GM21515 (cell line): ENCODE data around the gene SNX11.
"Not testable (repeated sequence)": the region's sequence is repeated elsewhere in the genome, so short reads cannot be mapped to it uniquely, and the experiment has no call there.

Source experiments
- ATAC-seq: cut with Tn5 transposase; IDR thresholded peaks from one replicate; pipeline ENCODE4 v1.9.1; 2021; ENCODE audit not compliant: unreplicated experiment

Gene SNX11

DNA sequence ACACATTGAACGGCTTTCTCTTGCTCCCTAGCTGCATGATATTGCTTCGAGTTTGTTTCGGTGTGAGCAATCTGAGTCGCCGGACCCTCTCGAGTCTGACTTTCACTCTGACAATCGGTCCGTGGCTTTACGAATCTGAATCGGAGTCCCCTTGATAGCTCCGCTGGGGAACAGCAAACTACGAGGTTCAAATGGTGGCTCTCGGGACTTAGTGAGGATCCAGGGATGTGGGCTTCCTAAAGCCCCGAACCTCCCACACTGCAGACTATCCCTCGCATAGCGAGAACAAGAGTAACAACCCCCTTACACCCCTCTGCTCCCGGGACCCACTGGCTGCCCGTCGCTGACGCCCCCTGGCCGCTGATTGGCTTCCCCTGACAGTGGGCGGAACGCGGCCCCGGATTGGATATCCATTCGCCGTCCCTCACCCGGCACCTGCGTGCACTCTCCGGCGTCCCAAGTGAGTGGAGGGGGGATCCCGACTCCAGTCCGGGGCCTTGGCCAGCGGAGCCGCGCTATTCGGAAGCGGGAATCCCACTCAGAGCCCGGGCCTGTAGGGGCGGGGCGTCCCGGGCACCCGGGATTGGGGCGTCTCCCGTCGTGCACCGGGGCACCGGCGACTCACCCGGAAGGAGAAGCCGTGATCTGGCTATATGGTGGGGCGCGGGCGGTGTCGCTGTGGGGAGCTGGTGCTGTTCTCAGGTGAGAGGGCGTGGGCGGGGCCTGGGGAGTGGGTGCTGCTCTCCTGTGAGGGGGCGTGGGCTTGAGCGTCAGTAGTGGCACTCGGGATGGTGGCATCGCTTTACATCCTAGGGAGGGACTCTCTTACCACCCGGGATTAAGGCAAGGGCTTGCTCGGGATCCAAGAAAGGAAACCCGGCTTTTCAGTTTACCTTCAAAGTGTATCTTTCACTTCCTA lies at the start of gene SNX11:
TSS of gene SNX11 (plus strand) at position 630 of the 919 bp plus-strand sequence. CDS start 4,278 bp downstream, outside the sequence.
- ATAC-seq, result peak; percentile 74

DNA sequence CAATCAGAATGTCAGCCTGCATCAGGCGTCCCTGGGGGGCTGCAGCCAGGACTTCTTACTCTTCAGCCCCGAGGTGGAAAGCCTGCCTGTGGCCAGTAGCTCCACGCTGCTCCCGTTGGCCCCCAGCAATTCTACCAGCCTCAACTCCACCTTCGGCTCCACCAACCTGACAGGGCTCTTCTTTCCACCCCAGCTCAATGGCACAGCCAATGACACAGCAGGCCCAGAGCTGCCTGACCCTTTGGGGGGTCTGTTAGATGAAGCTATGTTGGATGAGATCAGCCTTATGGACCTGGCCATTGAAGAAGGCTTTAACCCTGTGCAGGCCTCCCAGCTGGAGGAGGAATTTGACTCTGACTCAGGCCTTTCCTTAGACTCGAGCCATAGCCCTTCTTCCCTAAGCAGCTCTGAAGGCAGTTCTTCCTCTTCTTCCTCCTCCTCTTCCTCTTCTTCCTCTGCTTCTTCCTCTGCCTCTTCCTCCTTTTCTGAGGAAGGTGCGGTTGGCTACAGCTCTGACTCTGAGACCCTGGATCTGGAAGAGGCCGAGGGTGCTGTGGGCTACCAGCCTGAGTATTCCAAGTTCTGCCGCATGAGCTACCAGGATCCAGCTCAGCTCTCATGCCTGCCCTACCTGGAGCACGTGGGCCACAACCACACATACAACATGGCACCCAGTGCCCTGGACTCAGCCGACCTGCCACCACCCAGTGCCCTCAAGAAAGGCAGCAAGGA lies 49.0 kb upstream of the SNX11 start:
- ATAC-seq, result no peak

DNA sequence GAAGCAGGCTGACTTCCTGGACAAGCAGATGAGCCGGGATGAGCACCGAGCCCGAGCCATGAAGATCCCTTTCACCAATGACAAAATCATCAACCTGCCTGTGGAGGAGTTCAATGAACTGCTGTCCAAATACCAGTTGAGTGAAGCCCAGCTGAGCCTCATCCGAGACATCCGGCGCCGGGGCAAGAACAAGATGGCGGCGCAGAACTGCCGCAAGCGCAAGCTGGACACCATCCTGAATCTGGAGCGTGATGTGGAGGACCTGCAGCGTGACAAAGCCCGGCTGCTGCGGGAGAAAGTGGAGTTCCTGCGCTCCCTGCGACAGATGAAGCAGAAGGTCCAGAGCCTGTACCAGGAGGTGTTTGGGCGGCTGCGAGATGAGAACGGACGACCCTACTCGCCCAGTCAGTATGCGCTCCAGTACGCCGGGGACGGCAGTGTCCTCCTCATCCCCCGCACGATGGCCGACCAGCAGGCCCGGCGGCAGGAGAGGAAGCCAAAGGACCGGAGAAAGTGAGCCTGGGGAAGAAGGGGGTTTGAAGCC lies 48.4 kb upstream of the SNX11 start:
- no peak for ATAC-seq

DNA sequence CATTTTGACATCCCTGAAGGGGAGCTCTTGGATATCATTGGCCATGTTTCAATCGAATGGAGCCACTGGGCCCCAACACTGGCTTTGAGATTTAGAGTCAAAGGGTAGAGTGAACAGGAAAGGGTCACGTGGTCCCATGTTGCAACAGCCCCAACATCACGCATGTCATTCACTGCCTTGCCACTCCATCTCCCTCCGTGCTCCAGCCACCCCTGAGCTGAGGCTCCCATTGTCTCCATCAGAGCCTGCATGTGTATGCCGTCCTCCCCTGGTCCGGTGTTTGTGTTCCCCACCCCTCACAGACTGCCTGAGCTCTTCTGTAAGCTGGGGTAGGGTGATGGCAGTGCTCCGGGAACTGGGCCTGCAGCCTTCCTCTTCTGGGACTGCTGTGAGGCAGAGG lies 47.3 kb upstream of the SNX11 start:
- ATAC-seq, result no peak

- no peak for ATAC-seq
Measured at GRCh38 chr17:48062273-48062672, 45.3 kb upstream of the SNX11 start.

DNA sequence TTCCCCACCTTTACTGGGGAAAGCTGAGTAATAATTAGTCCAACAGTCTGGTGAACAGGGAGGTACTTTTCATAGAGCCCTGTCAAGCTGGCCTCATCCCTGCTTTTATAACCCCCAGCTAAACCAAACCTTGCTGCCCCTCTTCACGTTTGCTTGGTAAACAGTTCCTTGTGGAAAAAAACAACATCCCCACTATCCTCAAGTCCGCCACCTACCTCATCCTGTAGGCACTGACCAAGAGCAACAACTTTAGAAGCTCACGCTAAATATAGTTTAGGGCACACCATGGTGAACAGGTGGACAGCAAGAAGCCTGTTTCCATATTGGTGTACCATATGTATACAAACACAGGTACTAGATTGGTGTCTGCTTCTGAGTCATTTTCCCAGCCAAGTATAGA lies 42.9 kb upstream of the SNX11 start:
- no peak for ATAC-seq

DNA sequence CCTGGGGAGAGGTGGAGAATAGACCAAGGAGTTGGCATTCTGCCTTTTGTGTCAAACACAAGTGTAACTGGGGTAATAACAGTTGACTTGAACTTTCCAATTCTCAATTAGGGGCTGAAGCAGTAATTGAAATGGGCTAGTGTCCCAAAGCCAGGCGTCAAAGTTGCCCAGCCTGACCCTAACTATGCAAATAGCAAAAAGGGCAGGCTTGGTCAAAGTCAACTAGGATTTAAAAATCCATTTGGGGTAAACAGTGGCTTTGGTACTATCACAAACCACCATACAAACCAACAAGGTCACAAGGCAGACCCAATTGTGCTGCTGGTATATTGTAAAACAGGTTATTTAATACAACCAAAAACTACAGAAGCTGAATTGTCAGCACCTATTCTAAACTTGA lies 41.4 kb upstream of the SNX11 start:
- no peak for ATAC-seq

GRCh38 chr17:48066656-48067055 lies 40.9 kb upstream of the SNX11 start:
- no peak for ATAC-seq

DNA sequence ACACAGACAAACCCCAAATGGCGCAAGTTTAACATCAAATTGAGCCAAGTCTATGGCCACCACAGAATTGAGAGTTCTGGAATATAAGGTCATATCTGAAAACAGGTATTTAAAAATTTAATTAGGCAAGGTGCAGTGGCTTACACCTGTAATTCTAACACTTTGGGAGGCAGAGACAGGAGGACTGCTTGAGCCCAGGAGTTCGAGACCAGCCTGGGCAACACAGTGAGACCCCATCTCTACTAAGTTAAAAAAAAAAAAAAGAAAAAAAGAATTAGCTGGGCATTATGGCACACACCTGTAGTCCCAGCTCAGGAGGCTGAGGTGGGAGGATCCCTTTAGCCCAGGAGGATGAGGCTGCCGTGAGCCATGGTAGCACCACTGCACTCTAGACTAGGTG lies 40.3 kb upstream of the SNX11 start:
- no peak for ATAC-seq

DNA sequence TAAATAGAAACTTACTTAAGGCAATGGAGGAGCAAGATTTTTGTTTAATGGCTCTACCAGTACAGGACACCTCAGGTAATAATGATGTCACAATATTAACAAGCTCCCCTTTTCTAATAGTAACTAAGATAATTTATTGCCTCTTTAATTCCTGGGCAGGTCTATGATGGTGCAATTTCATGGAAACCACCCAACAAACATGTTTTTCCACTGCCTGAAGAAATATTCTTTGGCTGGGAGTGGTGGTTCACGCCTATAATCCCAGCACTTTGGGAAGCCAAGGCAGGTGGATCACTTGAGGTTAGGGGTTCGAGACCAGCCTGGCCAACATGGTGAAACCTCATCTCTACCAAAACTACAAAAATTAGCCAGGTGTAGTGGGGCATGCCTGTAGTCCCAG lies 39.8 kb upstream of the SNX11 start:
- ATAC-seq, result not testable (repeated sequence)

GRCh38 chr17:48068491-48068961 lies 39.0 kb upstream of the SNX11 start:
- no peak for ATAC-seq

DNA sequence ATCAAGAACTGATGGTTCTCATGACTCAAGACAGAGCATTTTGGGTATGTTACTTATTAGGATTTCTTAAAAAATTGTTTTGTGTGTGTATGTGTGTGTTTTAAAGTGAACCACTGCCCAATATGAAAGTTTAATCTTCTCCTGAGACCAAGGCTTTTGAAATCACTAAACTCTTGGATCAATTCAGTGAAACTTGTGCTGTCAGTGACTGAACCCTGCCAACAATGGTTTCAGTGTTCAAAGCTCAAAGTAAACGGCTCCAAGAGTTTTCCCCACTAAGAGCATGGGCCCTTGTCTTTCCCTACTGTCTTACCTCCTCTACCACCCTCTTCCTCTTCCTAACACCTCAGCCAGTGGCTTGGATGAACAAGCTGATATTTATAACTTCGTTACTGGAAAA lies 37.4 kb upstream of the SNX11 start:
- ATAC-seq, result no peak

- no peak for ATAC-seq
Measured at GRCh38 chr17:48071654-48072053, 35.9 kb upstream of the SNX11 start.

DNA sequence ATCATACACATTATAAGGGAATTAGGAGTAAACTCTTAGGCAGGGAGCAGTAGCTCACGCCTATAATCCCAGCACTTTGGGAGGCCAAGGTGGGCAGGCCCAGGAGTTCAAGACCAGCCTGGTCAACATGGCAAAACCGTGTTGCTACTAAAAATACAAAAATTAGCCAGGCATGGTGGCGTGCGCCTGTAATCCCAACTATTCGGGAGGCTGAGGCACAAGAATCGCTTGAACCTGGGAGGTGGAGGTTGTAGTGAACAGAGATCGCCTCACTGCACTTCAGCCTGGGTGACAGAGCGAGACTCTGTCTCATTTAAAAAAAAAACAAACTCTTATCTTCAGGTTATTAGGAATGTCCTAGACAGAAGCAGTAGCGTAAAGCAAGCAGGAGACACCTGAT lies 34.8 kb upstream of the SNX11 start:
- not testable (repeated sequence) for ATAC-seq

DNA sequence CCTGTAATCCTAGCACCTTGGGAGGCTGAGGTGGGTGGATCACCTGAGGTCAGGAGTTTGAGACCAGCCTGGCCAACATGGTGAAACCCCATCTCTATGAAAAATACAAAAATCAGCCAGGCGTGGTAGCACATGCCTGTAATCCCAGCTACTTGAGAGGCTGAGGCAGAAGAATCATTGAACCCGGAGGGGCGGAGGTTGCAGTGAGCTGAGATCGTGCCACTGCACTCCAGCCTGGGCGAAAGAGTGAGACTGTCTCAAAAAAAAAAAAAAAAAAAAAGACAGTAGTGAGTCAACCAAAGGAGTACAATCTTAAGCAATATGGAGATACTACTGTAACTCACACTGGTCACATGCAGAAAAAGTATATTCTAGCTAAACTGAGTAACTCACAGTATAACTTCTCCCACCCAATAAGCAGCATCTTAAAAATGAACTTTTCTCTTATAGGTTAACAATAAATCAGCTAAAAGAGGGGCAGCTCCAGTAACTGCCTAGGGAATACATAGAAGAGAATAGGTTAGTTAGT lies 33.9 kb upstream of the SNX11 start:
- ATAC-seq, result not testable (repeated sequence)

GRCh38 chr17:48074322-48075081 lies 33.1 kb upstream of the SNX11 start:
- ATAC-seq, result no peak

DNA sequence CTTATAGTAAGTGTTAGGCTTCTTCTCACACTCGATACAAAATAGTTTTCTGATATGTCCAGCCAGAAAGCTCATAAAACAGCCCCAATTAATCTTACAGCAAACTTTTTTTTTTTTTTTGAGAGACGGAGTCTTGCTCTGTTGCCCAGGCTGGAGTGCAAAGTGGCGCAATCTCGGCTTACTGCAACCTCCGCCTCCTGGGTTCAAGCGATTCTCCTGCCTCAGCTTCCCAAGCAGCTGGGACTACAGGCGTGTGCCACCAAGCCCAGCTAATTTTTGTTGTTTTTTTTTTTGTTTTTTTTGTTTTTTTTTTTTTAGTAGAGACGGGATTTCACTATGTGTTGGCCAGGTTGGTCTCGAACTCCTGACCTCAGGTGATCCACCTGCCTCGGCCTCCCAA lies 30.4 kb upstream of the SNX11 start:
- not testable (repeated sequence) for ATAC-seq

- ATAC-seq, result no peak
Measured at GRCh38 chr17:48081858-48082257, 25.7 kb upstream of the SNX11 start.

DNA sequence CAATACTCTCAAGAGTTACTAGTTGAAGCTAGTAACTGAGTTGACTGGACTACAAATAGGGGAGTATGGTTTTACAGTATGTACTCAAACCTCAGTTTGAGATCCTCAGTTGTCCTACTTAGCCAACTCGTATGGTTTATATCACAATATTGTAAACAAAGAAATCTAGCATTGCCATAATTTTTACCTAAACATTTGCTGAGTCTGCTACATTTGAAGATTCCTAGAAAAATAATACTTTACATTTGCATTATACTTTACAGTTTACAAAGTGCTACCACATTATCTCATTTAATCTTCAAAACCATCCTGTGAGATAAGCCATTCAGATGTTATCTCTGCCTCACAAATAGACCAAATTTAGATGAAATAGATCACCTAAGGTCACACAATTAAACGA lies 22.6 kb upstream of the SNX11 start:
- no peak for ATAC-seq

DNA sequence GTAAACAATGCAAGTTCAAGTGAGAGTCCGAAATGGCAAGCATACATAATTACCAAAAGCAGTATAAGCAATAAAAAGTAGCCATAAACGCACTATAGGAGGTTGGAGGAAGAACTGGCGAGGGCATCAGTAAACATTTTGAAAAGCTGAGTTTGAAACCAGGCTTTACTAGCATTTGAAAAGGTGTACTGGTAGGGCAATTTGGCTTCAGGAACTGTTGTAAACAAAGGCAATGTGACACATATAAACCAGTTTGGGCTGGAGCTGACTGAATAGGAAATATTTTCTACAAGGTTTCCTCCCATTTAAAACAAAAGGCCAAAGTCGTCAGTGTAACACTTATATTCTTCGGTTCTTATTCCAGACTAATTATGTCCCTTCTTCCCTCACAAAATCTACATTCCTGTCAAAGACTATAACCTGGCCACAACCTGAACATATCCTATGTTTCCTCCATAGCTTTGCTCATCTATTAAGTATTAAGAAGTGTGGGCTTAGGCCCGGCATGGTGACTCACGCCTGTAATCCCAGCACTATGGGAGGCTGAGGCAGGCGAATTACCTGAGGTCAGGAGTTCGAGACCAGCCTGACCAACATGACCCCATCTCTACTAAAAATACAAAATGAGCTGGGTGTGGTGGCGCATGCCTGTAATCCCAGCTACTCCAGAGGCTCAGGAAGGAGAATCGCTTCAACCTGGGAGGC lies 14.1 kb upstream of the SNX11 start:
- ATAC-seq, result no peak
